GM19372 (cell line): Measurements from ENCODE around the gene ADAMTS12.

Experiments
- ATAC-seq: cut with Tn5 transposase; IDR thresholded peaks from one replicate; pipeline ENCODE4 v1.9.1; 2021; ENCODE audit warnings: mild to moderate bottlenecking, low read depth, moderate library complexity; ENCODE audit not compliant: unreplicated experiment

Gene ADAMTS12

GRCh38 chr5:33809936-33810335, 81.9 kb downstream of the ADAMTS12 start:
- no peak for ATAC-seq

- no peak for ATAC-seq
Measured at GRCh38 chr5:33808699-33809098, 83.1 kb downstream of the ADAMTS12 start.

GRCh38 chr5:33807771-33808170, 84.0 kb downstream of the ADAMTS12 start:
- no peak for ATAC-seq

DNA sequence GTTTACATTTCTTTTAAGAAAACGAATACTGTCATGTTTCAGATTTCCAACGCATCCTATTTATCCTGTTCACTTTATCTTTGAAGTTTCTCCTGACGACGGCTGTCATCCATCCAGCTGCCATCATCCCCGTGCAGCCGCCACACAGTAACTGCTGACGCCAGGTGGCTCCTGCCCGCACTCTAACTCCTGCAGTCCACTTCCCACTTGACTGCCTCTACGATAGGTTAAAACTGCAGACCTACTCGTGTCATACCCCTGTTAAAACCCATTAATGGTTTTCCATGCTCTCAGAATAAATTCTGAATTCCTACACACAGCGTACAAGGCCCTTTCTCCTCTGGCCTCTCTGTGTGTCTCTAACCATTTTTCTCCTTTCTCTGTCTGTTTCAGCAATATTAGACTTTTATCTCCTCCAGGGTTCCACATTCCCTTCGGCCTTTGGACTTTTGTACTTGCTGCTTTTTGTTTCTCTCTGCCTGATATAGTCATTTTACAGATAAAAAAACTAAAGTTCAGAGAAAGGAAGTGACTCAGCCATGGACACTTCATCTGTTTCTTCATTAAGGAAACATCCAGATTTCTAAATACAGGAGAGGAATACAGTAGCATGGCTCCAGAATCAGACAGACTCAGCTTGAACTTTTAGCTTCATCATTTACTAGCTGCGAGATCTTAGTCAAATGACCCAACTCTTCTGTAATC, 84.9 kb downstream of the ADAMTS12 start:
- no peak for ATAC-seq

DNA sequence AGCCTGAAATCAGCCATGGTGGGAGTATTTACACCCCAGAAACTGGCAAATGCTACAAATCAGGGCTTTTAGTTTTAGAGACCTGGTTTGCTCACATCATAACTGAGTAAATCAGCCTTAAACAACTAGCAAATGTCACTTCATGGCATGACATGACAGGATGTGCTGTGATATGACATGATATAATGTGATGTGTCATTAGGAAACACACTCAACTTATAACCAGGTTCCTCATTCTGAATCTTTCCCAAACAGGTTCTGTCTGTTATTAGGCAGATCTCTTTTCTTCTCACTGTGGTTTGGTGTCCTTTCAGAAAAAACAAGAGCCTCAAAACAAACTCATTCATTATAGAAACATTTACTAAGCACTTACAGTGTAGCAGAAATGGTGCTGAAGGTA, 90.5 kb downstream of the ADAMTS12 start:
- ATAC-seq: no peak

DNA sequence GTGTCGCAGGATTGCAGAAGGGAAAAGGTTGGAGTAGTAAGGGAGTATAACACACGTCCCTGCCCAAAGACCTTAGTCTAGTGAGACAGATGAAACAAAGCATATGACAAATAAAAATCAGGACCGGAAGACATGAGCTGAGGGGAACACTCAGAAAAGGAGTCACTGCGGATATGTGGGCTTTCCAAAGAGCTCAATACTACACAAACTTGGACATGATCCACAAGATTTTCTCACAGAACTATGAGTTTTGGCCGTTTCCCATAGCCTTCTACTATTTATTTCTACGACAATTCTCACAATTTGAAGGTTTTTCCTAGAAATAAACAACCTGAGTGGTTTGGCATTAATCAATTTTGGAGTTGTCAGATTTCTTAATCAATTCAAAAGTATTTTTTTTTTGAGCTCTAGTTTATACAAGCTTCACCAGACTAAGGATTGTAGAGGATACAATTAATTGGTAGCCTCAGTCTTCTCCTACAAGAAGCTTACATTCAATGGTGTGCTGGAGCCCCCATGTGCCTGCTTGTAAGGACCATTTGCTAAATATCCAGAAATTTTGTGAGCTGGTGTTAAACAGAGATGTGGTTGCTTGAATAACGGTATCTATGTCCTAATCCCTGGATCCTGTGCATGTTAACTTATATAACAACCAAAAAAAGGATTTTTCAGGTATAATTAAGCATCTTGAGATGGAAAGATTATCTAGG, 91.4 kb downstream of the ADAMTS12 start:
- no peak for ATAC-seq

DNA sequence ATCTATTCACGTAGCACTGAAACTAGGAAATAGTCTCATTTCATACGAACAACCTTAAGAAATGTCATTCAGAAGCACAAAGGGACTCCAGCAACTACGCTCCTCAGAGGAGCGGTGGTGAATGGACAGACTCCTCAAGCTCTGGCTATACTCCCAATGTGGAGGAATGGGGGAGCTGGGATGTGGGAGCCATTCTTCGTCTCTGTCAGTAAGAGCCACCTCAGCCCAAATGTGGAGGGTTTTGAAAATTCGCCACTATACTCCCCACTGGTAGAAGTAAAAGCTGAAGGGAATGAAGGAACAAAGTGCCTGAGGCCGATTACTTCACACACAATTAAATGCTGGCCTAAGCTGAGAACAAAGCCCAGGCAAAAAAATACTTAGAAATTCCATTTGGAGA, 96.3 kb downstream of the ADAMTS12 start:
- no peak for ATAC-seq

DNA sequence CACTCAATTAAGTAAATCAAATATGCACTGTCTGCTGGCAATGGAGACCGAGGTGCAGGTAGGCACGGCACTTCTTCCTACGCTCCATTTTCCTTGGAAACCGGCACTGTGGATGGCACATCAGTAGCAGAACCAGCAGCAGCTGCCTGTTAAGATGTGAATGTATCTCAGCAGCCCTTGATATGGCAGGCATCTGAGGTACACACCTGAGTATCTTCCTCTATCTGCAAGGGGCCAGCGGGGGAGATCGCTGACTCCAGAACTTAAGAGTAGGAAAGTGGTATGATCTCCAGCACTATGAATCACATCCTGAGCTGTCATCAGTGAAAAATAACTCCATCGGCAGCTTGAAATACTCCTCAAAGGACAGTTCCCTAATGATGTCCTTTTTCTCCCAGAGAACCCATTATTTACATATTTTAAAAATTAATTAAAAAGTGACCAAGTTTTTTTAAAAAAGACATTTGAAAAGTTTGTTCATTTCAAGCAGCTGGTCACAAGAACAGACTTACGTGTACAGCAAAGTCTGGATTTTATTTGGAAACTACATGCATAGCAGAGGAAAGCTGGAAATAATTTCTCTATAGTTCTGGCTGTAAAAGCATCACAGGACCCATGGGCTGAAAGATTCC, 97.1 kb downstream of the ADAMTS12 start:
- ATAC-seq: no peak

DNA sequence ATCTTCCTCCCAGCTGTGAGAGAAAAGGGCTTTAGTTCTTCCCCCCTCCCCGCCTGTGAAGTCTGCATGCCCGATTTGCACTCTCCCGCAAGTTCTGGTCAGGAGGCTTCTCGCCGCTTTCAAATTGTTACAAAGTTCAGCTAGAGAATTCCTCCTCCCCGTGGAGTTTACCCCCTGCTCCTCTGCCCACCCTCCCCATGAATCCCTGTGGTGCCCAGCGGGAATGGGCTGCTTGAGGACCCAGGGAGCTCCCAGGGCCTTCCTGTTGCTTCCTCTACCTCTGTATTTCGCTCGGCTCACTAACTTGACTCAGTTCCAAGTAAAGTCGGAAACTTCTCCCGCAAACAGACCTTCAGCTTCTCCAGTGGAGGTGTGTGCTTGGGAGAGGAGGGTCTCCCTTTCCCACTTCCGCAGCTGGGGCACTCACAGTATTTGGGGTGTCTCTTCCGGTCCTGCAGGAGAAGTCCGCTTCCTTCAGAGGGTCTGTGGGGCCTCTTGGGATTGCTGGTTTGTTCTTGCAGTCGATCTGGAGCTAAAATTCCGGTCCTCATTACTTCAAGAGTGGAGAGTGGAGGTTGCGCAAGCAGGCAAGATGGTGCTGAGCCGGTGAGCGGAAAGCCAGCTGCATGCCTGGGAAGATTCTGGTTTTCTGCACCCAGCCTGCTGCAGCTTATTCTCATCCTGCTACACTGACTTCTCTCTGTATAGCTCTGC, 97.8 kb downstream of the ADAMTS12 start:
- no peak for ATAC-seq

- no peak for ATAC-seq
Measured at GRCh38 chr5:33793276-33793675, 98.5 kb downstream of the ADAMTS12 start.

DNA sequence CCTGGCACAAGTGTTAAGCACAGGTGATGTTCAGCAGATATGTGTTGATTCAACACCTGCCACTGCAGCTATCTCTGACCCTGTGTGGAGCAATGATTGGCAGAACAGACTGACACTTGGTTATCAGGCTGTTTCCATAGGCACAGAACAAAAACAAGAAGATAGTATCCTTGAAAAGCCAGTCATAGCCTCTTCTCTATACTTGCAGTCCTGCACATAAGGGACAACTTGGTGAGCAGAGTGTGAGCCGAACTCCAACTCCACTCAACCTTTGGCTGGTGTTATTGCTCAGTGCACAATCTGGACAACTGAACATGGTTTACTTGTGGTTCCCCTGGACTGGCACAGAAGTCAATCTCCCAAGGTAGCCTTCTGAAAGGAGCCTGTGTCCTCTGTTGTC, 99.2 kb downstream of the ADAMTS12 start:
- ATAC-seq: no peak

DNA sequence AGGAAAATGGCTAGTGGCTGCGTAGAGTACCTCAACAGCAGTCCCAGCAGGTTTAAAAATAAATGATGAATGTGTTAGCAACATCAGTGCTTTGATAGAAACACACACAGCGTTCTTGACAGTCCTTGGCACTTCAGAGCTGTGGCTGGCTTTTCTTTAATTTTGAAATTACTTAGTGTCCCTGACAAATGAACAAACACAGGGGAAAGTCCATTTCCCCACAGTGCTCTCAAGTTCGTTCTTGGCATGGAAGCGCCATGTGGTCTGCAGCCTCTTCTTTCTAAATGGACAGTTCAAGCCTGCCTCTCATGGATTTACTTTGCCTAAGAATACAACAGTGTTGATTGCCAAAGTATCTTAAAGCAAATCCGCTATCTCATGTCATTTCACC, 102.2 kb downstream of the ADAMTS12 start:
- ATAC-seq: no peak

DNA sequence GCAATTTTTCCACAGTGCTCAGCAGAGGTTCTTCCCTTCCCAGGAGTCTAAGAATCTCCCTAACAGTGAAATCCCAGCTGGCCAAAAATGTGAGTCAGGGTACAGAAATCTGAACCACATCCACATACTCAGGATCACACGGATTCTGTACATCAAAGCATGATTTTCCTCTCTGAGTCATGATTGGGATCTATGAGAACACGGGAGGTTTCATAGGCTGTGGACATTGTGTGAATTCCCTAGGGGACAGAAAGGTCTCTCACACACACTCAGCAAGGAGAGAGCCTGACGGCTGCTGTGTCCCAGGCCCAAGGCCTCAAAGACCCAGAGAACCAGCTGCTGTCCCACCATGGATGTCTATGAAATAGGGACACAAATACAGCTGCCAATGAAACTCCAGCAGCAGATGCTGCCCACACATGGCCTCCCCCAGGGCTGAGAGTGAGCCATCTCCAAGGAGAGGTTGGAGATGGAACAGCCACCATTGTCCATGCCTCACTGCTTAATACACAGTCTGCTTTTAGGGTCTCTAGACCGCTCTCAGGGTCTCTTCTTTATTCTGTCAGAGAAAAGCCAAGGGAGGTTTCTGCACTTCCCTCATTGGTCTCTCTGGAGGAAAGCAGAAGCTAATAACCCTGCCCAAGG, 102.7 kb downstream of the ADAMTS12 start:
- ATAC-seq: no peak

DNA sequence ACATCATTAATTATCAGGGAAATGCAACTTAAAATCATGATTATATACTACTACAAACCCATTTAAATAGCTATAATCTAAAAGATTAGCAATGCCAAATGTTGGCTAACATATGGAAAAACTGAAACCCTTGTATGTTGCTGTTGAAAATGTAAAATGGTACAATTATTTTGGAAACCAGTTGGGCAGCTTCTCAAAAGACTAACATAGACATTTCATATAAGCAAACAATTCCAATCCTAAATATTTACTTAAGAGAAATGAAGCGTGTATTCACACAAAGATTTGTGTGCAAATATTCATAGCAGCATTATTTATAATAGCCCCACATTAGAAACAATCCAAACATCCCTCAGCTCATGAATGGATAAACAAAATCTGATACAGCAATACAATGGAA, 106.2 kb downstream of the ADAMTS12 start:
- ATAC-seq: no peak

- ATAC-seq: no peak
Measured at GRCh38 chr5:33781286-33781685, 110.5 kb downstream of the ADAMTS12 start.

GRCh38 chr5:33776151-33776660, 115.6 kb downstream of the ADAMTS12 start:
- ATAC-seq: no peak

DNA sequence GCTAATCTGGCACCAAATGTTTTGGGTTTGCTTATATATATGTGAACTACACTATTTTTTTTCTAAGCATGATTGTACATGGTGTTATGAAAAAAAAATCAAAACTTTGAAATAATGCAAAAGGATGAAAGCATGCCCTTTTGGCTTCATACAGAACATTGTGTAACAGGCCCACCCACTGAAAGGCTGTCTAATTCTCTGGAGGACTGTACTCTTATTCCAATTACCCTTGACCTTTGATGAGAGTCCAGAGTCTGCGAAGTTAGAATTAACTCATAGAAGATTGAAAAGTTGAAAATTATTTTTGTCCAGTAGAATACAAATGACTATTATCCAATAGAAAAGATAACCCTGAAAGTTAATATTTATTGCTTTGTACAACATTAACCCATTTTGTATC, 117.4 kb downstream of the ADAMTS12 start:
- no peak for ATAC-seq

DNA sequence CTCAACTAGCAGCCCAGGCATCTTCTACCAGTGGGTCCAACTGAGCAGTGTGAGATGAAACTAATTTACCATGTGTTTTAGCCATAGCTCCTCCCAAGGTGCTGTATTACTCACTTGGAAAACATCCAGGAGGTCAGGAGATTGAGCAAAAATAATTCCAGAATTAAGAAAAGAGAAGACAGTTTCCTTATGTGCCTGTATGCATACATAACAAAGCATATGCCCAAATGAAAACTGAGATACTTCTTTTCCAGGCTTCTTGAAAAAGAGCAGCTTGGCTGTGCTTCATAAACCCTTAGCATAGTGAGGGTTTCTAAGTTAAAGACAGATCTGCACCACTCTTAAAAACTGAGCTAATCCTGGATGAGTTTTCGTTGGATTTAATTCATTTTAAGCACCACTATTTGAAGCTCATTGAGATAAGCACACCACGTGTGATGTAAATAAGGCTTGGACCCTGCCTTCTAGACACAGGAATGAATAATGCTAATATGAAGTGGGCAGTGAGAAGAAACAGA, 119.4 kb downstream of the ADAMTS12 start:
- ATAC-seq: no peak

GRCh38 chr5:33769968-33770367, 121.8 kb downstream of the ADAMTS12 start:
- no peak for ATAC-seq

- ATAC-seq: no peak
Measured at GRCh38 chr5:33769196-33769595, 122.6 kb downstream of the ADAMTS12 start.
